GM06990 (cell line): ENCODE results near the gene RNF220.

Experiments
- DNase-seq: peaks from one replicate; pipeline ENCODE4 v3.0.0-alpha.2; 2011; ENCODE audit not compliant: insufficient read length; ENCODE audit errors: extremely low read depth
- H3K27me3 ChIP-seq: replicated peaks from 2 replicates; pipeline ENCODE4 v1.6.0; 2011; ENCODE audit warnings: low read length; ENCODE audit not compliant: control insufficient read depth, insufficient read depth
- H3K36me3 ChIP-seq: 2 replicates; pipeline ENCODE4 v1.5.1; 2011; ENCODE audit warnings: low read length; ENCODE audit not compliant: control insufficient read depth, insufficient read depth
- H3K4me3 ChIP-seq: replicated peaks from 2 replicates; pipeline ENCODE4 v1.5.1; 2011; ENCODE audit warnings: low read depth, mild to moderate bottlenecking, control low read depth, low read length
- CTCF ChIP-seq: IDR thresholded peaks from 2 replicates; pipeline ENCODE4 v1.5.1; 2011; ENCODE audit warnings: low read length, control low read depth, mild to moderate bottlenecking, inconsistent platforms; ENCODE audit not compliant: insufficient read depth, poor library complexity, severe bottlenecking

The RNF220 gene

GRCh38 chr1:44572572-44572879 lies 167.5 kb downstream of the RNF220 start:
- DNase-seq, result no peak
- Histone ChIP-seq H3K36me3 (no peaks in the 10 kb centered on the region), H3K27me3 (no peaks in the 10 kb centered on the region; the same call in 1 of the 2 replicates), H3K4me3 (no peak overlapping the region)
- TF ChIP-seq CTCF, result no peak

- H3K27me3 ChIP-seq, result no peaks in the 10 kb centered on the region; the same call in none of the 2 replicates
- DNase-seq, result no peak
- H3K36me3 ChIP-seq, result no peaks in the 10 kb centered on the region
- no peak for TF ChIP-seq CTCF
- H3K4me3 ChIP-seq, result no peak overlapping the region
These were observed 170.3 kb downstream of the RNF220 start for GRCh38 chr1:44575396-44575795.

- no peaks in the 10 kb centered on the region for H3K36me3 ChIP-seq
- TF ChIP-seq CTCF, result no peak
- H3K4me3 ChIP-seq, result no peak overlapping the region
- no peak for DNase-seq
- no peaks in the 10 kb centered on the region; the same call in none of the 2 replicates for H3K27me3 ChIP-seq
These were observed 171.5 kb downstream of the RNF220 start for GRCh38 chr1:44576456-44577150.

GRCh38 chr1:44581205-44581604 lies 176.2 kb downstream of the RNF220 start:
- Histone ChIP-seq H3K36me3 (no peaks in the 10 kb centered on the region), H3K27me3 (peaks cover 2% of the 10 kb centered on the region), H3K4me3 (no peak overlapping the region)
- no peak for DNase-seq
- TF ChIP-seq CTCF, result no peak

- H3K36me3 ChIP-seq, result no peaks in the 10 kb centered on the region
- TF ChIP-seq CTCF, result no peak
- no peak for DNase-seq
- H3K27me3 ChIP-seq, result peaks cover 2% of the 10 kb centered on the region; the same call in 1 of the 2 replicates
- no peak overlapping the region for H3K4me3 ChIP-seq
These were observed 179.1 kb downstream of the RNF220 start for GRCh38 chr1:44584167-44584566.
